Measurements from ENCODE around the gene C1QB.
A peak's percentile ranks its signal among the peaks of the same experiment; 100 is the strongest.

Gene C1QB

GRCh38 chr1:22641247-22641646, 11.8 kb upstream of the C1QB start:
- Histone ChIP-seq H3K9me3 (ENCODE audit: insufficient read depth, low read length) (no peaks in the 10 kb centered on the region), H3K27ac (ENCODE audit: low read length) (no peak overlapping the region), H4K20me1 (ENCODE audit: insufficient read depth, low read length) (no peaks in the 10 kb centered on the region), H3K79me2 (ENCODE audit: low read length) (no peaks in the 10 kb centered on the region), H2AFZ (ENCODE audit: low read depth, low read length) (no peak overlapping the region), H3K4me2 (ENCODE audit: low read length) (no peak overlapping the region), H3K9ac (ENCODE audit: low read length) (no peak overlapping the region), H3K4me1 (ENCODE audit: low read length) (peaks cover 6% of the 10 kb centered on the region; the same call in 1 of the 2 replicates), H3K4me3 (ENCODE audit: low read length) (no peak overlapping the region), H3K27me3 (ENCODE audit: low read depth, low read length) (no peaks in the 10 kb centered on the region), H3K36me3 (replicated peaks; ENCODE audit: low read depth, low read length) (no peaks in the 10 kb centered on the region)
- TF ChIP-seq EZH2phosphoT487 (IDR thresholded peaks at IDR 0.05; ENCODE audit: low read depth) = no peak
- no peak for TF ChIP-seq CTCF (IDR thresholded peaks at IDR 0.05; ENCODE audit: low read depth, low read length)

GRCh38 chr1:22641906-22642636, 11.0 kb upstream of the C1QB start:
- H3K79me2 ChIP-seq (ENCODE audit: low read length) = no peaks in the 10 kb centered on the region
- H3K36me3 ChIP-seq (replicated peaks; ENCODE audit: low read depth, low read length) = no peaks in the 10 kb centered on the region
- no peak overlapping the region for H3K9ac ChIP-seq (ENCODE audit: low read length)
- H3K27ac ChIP-seq (ENCODE audit: low read length) = no peak overlapping the region
- H4K20me1 ChIP-seq (ENCODE audit: insufficient read depth, low read length) = no peaks in the 10 kb centered on the region
- peaks cover 6% of the 10 kb centered on the region; the same call in 1 of the 2 replicates for H3K4me1 ChIP-seq (ENCODE audit: low read length)
- H3K9me3 ChIP-seq (ENCODE audit: insufficient read depth, low read length) = no peaks in the 10 kb centered on the region
- no peak overlapping the region for H2AFZ ChIP-seq (ENCODE audit: low read depth, low read length)
- TF ChIP-seq CTCF (IDR thresholded peaks at IDR 0.05; ENCODE audit: low read depth, low read length) = peak; percentile 74
- no peak for TF ChIP-seq EZH2phosphoT487 (IDR thresholded peaks at IDR 0.05; ENCODE audit: low read depth)
- no peaks in the 10 kb centered on the region for H3K27me3 ChIP-seq (ENCODE audit: low read depth, low read length)
- peak overlapping the region; percentile 55 for H3K4me2 ChIP-seq (ENCODE audit: low read length)
- H3K4me3 ChIP-seq (ENCODE audit: low read length) = peak overlapping the region; percentile 38; the same call in 1 of the 2 replicates

- Histone ChIP-seq H3K79me2 (ENCODE audit: low read length) (no peaks in the 10 kb centered on the region), H3K4me1 (ENCODE audit: low read length) (peaks cover 6% of the 10 kb centered on the region; the same call in 1 of the 2 replicates), H2AFZ (ENCODE audit: low read depth, low read length) (no peak within 1 kb of the TSS), H3K27ac (ENCODE audit: low read length) (no peak within 1 kb of the TSS), H3K4me2 (ENCODE audit: low read length) (no peak within 1 kb of the TSS), H3K27me3 (ENCODE audit: low read depth, low read length) (no peaks in the 10 kb centered on the region), H3K4me3 (ENCODE audit: low read length) (no peak within 1 kb of the TSS), H3K9ac (ENCODE audit: low read length) (no peak within 1 kb of the TSS), H3K9me3 (ENCODE audit: insufficient read depth, low read length) (no peaks in the 10 kb centered on the region), H3K36me3 (replicated peaks; ENCODE audit: low read depth, low read length) (no peaks in the 10 kb centered on the region), H4K20me1 (ENCODE audit: insufficient read depth, low read length) (no peaks in the 10 kb centered on the region)
- TF ChIP-seq CTCF (IDR thresholded peaks at IDR 0.05; ENCODE audit: low read depth, low read length) (no peak), EZH2phosphoT487 (IDR thresholded peaks at IDR 0.05; ENCODE audit: low read depth) (no peak)
Observed at GRCh38 chr1:22643381-22643780, 9.7 kb upstream of the C1QB start, which contains the start of gene C1QC. TSS of gene C1QC (plus strand) at chr1:22643633. CDS start at chr1:22644024, 391 bp downstream.

GRCh38 chr1:22643928-22644327, 9.1 kb upstream of the C1QB start:
- no peaks in the 10 kb centered on the region for H3K27me3 ChIP-seq (ENCODE audit: low read depth, low read length)
- H3K36me3 ChIP-seq (replicated peaks; ENCODE audit: low read depth, low read length) = no peaks in the 10 kb centered on the region
- H4K20me1 ChIP-seq (ENCODE audit: insufficient read depth, low read length) = no peaks in the 10 kb centered on the region
- no peak overlapping the region for H3K4me3 ChIP-seq (ENCODE audit: low read length)
- TF ChIP-seq EZH2phosphoT487 (IDR thresholded peaks at IDR 0.05; ENCODE audit: low read depth) (no peak), CTCF (IDR thresholded peaks at IDR 0.05; ENCODE audit: low read depth, low read length) (no peak)
- H3K9me3 ChIP-seq (ENCODE audit: insufficient read depth, low read length) = no peaks in the 10 kb centered on the region
- H3K27ac ChIP-seq (ENCODE audit: low read length) = no peak overlapping the region
- peaks cover 6% of the 10 kb centered on the region; the same call in 1 of the 2 replicates for H3K4me1 ChIP-seq (ENCODE audit: low read length)
- no peak overlapping the region for H3K4me2 ChIP-seq (ENCODE audit: low read length)
- no peaks in the 10 kb centered on the region for H3K79me2 ChIP-seq (ENCODE audit: low read length)
- H3K9ac ChIP-seq (ENCODE audit: low read length) = no peak overlapping the region
- no peak overlapping the region for H2AFZ ChIP-seq (ENCODE audit: low read depth, low read length)
